Skeletal muscle tissue (tissue), 1 donor: ENCODE data around the gene MAPK9. TPM values are rescaled to one million over a fixed set of nuclear protein-coding genes. Genes with fewer than 3 reads are reported as not detected.

Source experiments
- total RNA-seq: library from RNA; depleted of rRNA; stranded (reverse); fragments of >200 nt; gene quantifications from one replicate; pipeline ENCODE4 v1.2.3, GENCODE V29; 2014

MAPK9 gene
- total RNA-seq, 1 donor from 2014 or later: 31.3 TPM

Other genes with a start within 250 kb of the MAPK9 start
- gene RNF130, start 220.3 kb downstream of the MAPK9 start, total RNA-seq: 19.8 TPM
- gene RASGEF1C, start 82.9 kb downstream of the MAPK9 start, total RNA-seq: 5.7 TPM
- gene GFPT2, start 61.3 kb upstream of the MAPK9 start, total RNA-seq: 9.9 TPM
- gene CNOT6, start 202.3 kb upstream of the MAPK9 start, total RNA-seq: 15.1 TPM